Omental fat pad (tissue), 4 donors: ENCODE measurements around the gene STUB1. TPM values are rescaled to one million over a fixed set of nuclear protein-coding genes. Genes with fewer than 3 reads are reported as not detected.

Experiments used
- ATAC-seq: fragments of 150-250 bp; one replicate; pipeline ENCODE4 v1.9.1; 2016; ENCODE audit warnings: mild to moderate bottlenecking, moderate library complexity; ENCODE audit not compliant: low FRiP score
- DNase-seq: peaks from one replicate; pipeline ENCODE4 v3.0.0-alpha.2; 2019; ENCODE audit warnings: low spot score
- CTCF ChIP-seq, 3 donors: fragments of 450-650 bp; IDR thresholded peaks; one replicate each; pipeline ENCODE4 v1.5.1; 2016 to 2017; ENCODE audit warnings: antibody characterized with exemption in 3 of 3, mild to moderate bottlenecking in 3 of 3, moderate library complexity in 2 of 3
- total RNA-seq, 4 donors: library from RNA; depleted of rRNA; stranded (reverse); fragments of >200 nt; gene quantifications; one replicate each; pipeline ENCODE4 v1.1.0, GENCODE V29; 2016

The STUB1 gene
- total RNA-seq, 4 donors from 2014 or later: 119 to 161 (median 128) TPM

DNA sequence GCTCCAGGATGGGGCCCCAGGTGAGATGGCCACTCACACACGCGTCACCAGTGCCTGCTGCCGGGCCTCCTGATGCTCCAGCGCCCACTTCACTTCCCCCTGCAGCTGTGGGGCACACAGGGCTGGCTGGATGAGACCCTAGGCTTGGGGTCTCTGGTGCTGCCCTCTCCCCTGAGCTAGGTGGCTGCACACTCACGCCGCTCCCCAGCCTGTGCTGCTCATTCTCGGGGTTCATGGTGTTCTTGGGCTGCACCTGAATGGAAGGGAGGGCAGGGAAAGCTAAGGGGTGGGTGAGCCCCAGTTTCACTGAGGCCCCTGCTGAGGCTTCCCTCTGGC is 44.8 kb downstream of the STUB1 start:
- DNase-seq (no peak), ATAC-seq (no peak)
- no peak for TF ChIP-seq CTCF (IDR thresholded peaks at IDR 0.05)

GRCh38 chr16:725463-726187 is 45.4 kb downstream of the STUB1 start:
- ATAC-seq (no peak), DNase-seq (no peak)
- TF ChIP-seq CTCF (IDR thresholded peaks at IDR 0.05): no peak

GRCh38 chr16:726188-726437 is 45.9 kb downstream of the STUB1 start:
- DNase-seq (no peak), ATAC-seq (no peak)
- no peak for TF ChIP-seq CTCF (IDR thresholded peaks at IDR 0.05)

GRCh38 chr16:726438-727290 is 46.5 kb downstream of the STUB1 start, which contains the start of the genes CCDC78 and HAGHL:
CCDC78 (minus strand) TSS chr16:726443; CDS start chr16:726367, 76 bp downstream.
HAGHL (plus strand) TSS chr16:727106; CDS start chr16:727510, 404 bp downstream.
- DNase-seq (no peak), ATAC-seq (peak; percentile 25)
- TF ChIP-seq CTCF (IDR thresholded peaks at IDR 0.05): no peak

DNA sequence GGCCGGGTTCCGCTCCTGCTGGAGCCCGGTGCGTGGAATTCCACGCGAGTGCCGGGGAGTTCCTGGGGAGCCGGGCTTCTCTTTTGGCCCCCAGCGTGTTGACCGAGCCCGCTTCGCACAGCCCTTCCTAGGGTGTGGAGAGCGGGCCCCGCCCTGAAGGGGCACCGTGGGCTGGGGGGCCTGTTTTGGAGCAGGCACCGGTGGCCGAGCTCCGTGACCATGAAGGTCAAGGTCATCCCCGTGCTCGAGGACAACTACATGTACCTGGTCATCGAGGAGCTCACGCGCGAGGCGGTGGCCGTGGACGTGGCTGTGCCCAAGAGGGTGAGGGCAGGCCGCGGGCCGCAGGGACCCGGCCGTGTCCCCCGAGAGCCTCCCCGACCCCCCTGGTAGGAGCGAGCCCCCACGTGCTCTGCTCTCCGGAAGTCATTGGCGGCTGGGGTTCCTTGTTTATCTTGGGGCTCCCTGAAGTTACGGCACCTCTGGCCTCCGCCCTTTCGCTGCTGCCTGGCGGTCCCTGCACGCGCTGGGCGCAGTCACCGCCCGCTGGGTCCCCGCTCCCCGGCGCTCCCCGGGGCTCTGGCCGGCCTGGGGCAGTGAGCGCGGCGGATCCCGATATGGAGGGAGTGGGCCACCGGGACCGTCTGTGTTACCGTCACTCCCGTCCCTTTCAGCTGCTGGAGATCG is 47.2 kb downstream of the STUB1 start:
- ATAC-seq: peak; percentile 0
- no peak for TF ChIP-seq CTCF (IDR thresholded peaks at IDR 0.05)
- no peak for DNase-seq

DNA sequence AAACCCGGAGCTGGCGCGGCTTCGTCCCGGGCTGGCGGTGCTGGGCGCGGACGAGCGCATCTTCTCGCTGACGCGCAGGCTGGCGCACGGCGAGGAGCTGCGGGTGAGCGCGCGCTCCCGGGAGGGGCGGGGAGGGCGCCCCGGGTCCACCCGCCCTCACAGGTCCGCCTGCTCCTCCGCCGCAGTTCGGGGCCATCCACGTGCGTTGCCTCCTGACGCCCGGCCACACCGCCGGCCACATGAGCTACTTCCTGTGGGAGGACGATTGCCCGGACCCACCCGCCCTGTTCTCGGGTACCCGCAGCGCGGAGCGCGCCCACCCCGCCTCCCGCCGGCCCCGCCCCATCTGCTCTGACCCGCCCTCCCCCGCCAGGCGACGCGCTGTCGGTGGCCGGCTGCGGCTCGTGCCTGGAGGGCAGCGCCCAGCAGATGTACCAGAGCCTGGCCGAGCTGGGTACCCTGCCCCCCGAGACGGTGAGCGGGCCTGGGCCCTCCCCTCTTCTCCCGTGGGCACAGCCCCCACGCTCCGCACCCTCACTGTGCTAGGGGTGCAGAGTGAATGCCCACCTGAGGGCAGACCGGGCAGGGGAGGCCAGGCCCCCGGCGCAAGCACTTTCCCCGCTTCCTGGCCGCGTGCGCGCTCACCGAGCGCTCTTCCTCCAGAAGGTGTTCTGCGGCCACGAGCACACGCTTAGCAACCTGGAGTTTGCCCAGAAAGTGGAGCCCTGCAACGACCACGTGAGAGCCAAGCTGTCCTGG is 48.1 kb downstream of the STUB1 start:
- ATAC-seq (peak; percentile 39), DNase-seq (no peak)
- TF ChIP-seq CTCF (IDR thresholded peaks at IDR 0.05): no peak
